HepG2 (cell line): Measurements from ENCODE around the gene UTP11. TPM values are rescaled to one million over a fixed set of nuclear protein-coding genes. Genes with fewer than 3 reads are reported as not detected.

Experiments used
- BATF2 ChIP-seq: sonication (generic); formaldehyde crosslinking; IDR thresholded peaks from 2 replicates; pipeline ENCODE4 v1.8.0; 2022; ENCODE audit warnings: mild to moderate bottlenecking, missing genetic modification reagents, moderate library complexity
- EED ChIP-seq: sonication (generic); formaldehyde crosslinking; IDR thresholded peaks from 2 replicates; pipeline ENCODE4 v1.5.0; 2020; ENCODE audit warnings: mild to moderate bottlenecking, missing genetic modification reagents
- FOXC1 ChIP-seq: sonication (generic); formaldehyde crosslinking; IDR thresholded peaks from 2 replicates; pipeline ENCODE4 v1.8.0; 2022; ENCODE audit warnings: mild to moderate bottlenecking, missing genetic modification reagents, borderline replicate concordance
- FOXP4 ChIP-seq: sonication (generic); formaldehyde crosslinking; IDR thresholded peaks from 2 replicates; pipeline ENCODE4 v1.4.0; 2020; ENCODE audit warnings: missing genetic modification reagents
- GPBP1L1 ChIP-seq: sonication (generic); formaldehyde crosslinking; IDR thresholded peaks from 2 replicates; pipeline ENCODE4 v1.5.0; 2020; ENCODE audit warnings: mild to moderate bottlenecking, missing genetic modification reagents
- HBP1 ChIP-seq: IDR thresholded peaks from 2 replicates; pipeline ENCODE4 v1.6.1; 2016; ENCODE audit warnings: low read depth, control low read depth
- HDAC2 ChIP-seq: sonication (generic); formaldehyde crosslinking; IDR thresholded peaks from 2 replicates; pipeline ENCODE4 v1.4.0; 2020; ENCODE audit warnings: missing genetic modification reagents
- ISL2 ChIP-seq: sonication (generic); formaldehyde crosslinking; IDR thresholded peaks from 2 replicates; pipeline ENCODE4 v1.5.0; 2020; ENCODE audit warnings: missing genetic modification reagents
- MAX ChIP-seq: IDR thresholded peaks from 2 replicates; pipeline ENCODE4 v1.6.1; 2012; ENCODE audit warnings: inconsistent platforms
- MEIS1 ChIP-seq: sonication (generic); formaldehyde crosslinking; IDR thresholded peaks from 2 replicates; pipeline ENCODE4 v1.9.0; 2021; ENCODE audit warnings: mild to moderate bottlenecking, missing genetic modification reagents, moderate library complexity, borderline replicate concordance
- MXD3 ChIP-seq: IDR thresholded peaks from 2 replicates; pipeline ENCODE4 v1.6.1; 2016; ENCODE audit warnings: mild to moderate bottlenecking, missing biosample characterization, missing genetic modification reagents
- NFYC ChIP-seq: IDR thresholded peaks from 2 replicates; pipeline ENCODE4 v1.6.1; 2016; ENCODE audit warnings: missing genetic modification reagents, missing compliant biosample characterization
- TBL1XR1 ChIP-seq: fragments of 150-350 bp; IDR thresholded peaks from 2 replicates; pipeline ENCODE4 v1.6.1; 2014; ENCODE audit warnings: borderline replicate concordance, low read length; ENCODE audit not compliant: partially characterized antibody
- ZBTB33 ChIP-seq: sonication (generic); formaldehyde crosslinking; IDR thresholded peaks from 2 replicates; pipeline ENCODE4 v1.4.0; 2020; ENCODE audit warnings: missing genetic modification reagents
- ZBTB49 ChIP-seq: sonication (generic); formaldehyde crosslinking; IDR thresholded peaks from 2 replicates; pipeline ENCODE4 v1.4.0; 2020; ENCODE audit warnings: missing genetic modification reagents, borderline replicate concordance
- ZNF274 ChIP-seq: sonication (generic); formaldehyde crosslinking; IDR thresholded peaks from 2 replicates; pipeline ENCODE4 v1.5.1; 2020; ENCODE audit warnings: mild to moderate bottlenecking, missing genetic modification reagents
- ZNF567 ChIP-seq: sonication (generic); formaldehyde crosslinking; IDR thresholded peaks from 2 replicates; pipeline ENCODE4 v1.8.1; 2023; ENCODE audit warnings: mild to moderate bottlenecking, missing genetic modification reagents, borderline replicate concordance
- polyA plus RNA-seq, 8 experiments: library from polyadenylated mRNA; depleted of rRNA in 3 of 8; stranded (reverse) in 7 of 8; unstranded in 1 of 8; fragments of >200 nt; fragmentation: Illumina TruSeq in 4 of 8; extraction: Trizol in 4 of 8; gene quantifications; 2 replicates each; pipeline versions ENCODE4 v1.2.1 to v1.2.3, GENCODE V29; 2011 to 2016; ENCODE audit warnings: low read depth in 4 of 8, missing spikeins in 1 of 8, mixed read lengths in 1 of 8; ENCODE audit not compliant: insufficient read depth in 1 of 8
- total RNA-seq, 5 experiments: library from RNA; depleted of rRNA; stranded (reverse); fragments of >200 nt; fragmentation: Illumina TruSeq; extraction: Trizol; gene quantifications; 2 replicates each; pipeline ENCODE4 v1.2.3, GENCODE V29; 2016; ENCODE audit warnings: low read depth in 1 of 5

Gene UTP11
- total and polyA plus RNA-seq, 2 of the 13 experiments (the other 11 are each of a cell fraction or from before 2014, with no cell fraction given): 13.5 to 44.8 TPM

- TF ChIP-seq BATF2 (CRISPR knock-in tag) (peak; percentile 85; the same call in 1 of the 2 replicates), NFYC (CRISPR knock-in tag) (peak; percentile 95), ISL2 (CRISPR knock-in tag) (no peak), TBL1XR1 (peak; percentile 22), EED (CRISPR knock-in tag) (peak; percentile 77; the same call in 1 of the 2 replicates), MEIS1 (CRISPR knock-in tag) (peak; percentile 30; the same call in 1 of the 2 replicates), FOXP4 (peak; percentile 58), MAX (peak; percentile 100), ZNF567 (peak; percentile 38), GPBP1L1 (CRISPR knock-in tag) (no peak), FOXC1 (CRISPR knock-in tag) (peak; percentile 98), ZBTB49 (peak; percentile 94; the same call in 1 of the 2 replicates), HBP1 (peak; percentile 81), ZBTB33 (CRISPR knock-in tag) (peak; percentile 97), ZNF274 (peak; percentile 98), MXD3 (CRISPR knock-in tag) (peak; percentile 98), HDAC2 (CRISPR knock-in tag) (peak; percentile 76)
Observed at GRCh38 chr1:38012363-38013226, at the start of gene UTP11 (continued).
